ENCODE results near the gene NDOR1. TPM values are rescaled to one million over a fixed set of nuclear protein-coding genes. Genes with fewer than 3 reads are reported as not detected.

The NDOR1 gene
- polyA plus RNA-seq, 3 donors = 4.4 to 26.9 (median 5.2) TPM

DNA sequence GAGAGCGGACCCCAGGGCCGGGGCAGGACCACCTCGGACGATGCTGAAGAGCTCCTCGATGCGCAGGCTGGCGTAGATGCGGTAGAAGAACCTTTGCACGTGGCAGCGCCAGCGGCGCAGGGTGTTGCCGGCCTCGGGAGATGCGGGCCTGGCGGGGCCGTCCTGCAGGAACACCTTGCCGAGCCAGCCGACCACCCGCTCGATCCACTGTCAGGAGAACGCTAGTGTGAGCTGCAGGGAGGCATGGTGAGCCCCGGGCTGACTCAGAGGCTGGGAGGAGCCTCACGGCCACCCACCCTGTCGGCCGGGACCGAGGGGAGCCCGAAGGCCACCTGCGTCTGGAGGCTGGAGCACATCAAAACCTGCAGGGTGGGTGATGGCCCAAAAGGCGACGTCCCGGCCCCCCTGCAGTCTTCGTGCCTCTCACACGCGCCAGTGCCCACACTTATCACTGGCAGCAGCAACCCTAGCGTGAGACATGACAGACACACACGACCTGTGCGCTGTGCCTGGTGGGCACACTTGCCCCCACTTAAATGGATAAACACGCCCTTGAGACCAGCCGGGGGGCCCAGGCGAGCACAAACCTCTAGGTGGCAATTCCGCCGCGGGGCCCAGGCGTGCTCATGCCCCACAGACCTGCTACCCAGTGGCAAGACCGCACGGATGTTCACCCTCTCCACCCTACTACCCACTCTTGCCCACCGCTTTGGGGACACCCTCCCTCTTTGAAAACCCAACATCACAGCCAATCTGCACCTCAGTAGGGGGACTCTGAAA lies 20.4 kb upstream of the NDOR1 start:
- no peak overlapping the region for H3K4me2 ChIP-seq (replicated peaks; ENCODE audit: extremely low read depth, low read length, poor library complexity, severe bottlenecking)
- H3K9ac ChIP-seq (ENCODE audit: insufficient read depth, low read length, poor library complexity, severe bottlenecking) = no peak overlapping the region
- TF ChIP-seq, protein P1, sequence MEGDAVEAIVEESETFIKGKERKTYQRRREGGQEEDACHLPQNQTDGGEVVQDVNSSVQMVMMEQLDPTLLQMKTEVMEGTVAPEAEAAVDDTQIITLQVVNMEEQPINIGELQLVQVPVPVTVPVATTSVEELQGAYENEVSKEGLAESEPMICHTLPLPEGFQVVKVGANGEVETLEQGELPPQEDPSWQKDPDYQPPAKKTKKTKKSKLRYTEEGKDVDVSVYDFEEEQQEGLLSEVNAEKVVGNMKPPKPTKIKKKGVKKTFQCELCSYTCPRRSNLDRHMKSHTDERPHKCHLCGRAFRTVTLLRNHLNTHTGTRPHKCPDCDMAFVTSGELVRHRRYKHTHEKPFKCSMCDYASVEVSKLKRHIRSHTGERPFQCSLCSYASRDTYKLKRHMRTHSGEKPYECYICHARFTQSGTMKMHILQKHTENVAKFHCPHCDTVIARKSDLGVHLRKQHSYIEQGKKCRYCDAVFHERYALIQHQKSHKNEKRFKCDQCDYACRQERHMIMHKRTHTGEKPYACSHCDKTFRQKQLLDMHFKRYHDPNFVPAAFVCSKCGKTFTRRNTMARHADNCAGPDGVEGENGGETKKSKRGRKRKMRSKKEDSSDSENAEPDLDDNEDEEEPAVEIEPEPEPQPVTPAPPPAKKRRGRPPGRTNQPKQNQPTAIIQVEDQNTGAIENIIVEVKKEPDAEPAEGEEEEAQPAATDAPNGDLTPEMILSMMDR (IDR thresholded peaks at IDR 0.05) = no peak
- no peak overlapping the region for H2AFZ ChIP-seq (ENCODE audit: insufficient read depth, low read depth, low read length, poor library complexity, severe bottlenecking)
- no peak overlapping the region for H3K27ac Mint-ChIP-seq
- H3K27me3 Mint-ChIP-seq (ENCODE audit: low read depth in 3 of 3) = peaks cover 0 to 1% (median 0%) of the 10 kb centered on the region in 3 donors
- no peak overlapping the region for H3K4me3 Mint-ChIP-seq
- peaks cover 47 to 76% of the 10 kb centered on the region in 2 donors for H3K36me3 Mint-ChIP-seq
- H3K4me3 ChIP-seq (replicated peaks in 1 of 3; ENCODE audit: low read depth in 2 of 3, low read length in 3 of 3) = no peak overlapping the region
- no peaks in the 10 kb centered on the region for H3K9me3 Mint-ChIP-seq
- no peak overlapping the region for H3K27ac ChIP-seq (ENCODE audit: low read depth in 1 of 2, low read length in 2 of 2)
- H3K27me3 ChIP-seq (ENCODE audit: control insufficient read depth in 2 of 2, insufficient read depth in 2 of 2, low read length in 2 of 2) = no peaks in the 10 kb centered on the region
- 97% methylated on average over 44 of the region's 48 CpGs for WGBS (ENCODE audit: insufficient coverage)
- H3K79me2 ChIP-seq (ENCODE audit: insufficient read depth, low read length) = peaks cover 36% of the 10 kb centered on the region
- H3K4me1 ChIP-seq (ENCODE audit: control insufficient read depth in 1 of 2, insufficient read depth in 2 of 2, low read length in 2 of 2) = peaks cover 26 to 34% of the 10 kb centered on the region in 2 donors
- no peaks in the 10 kb centered on the region for H3K9me3 ChIP-seq (replicated peaks in 1 of 2; ENCODE audit: control insufficient read depth in 1 of 2, insufficient read depth in 1 of 2, low read length in 2 of 2)
- peaks cover 27% of the 10 kb centered on the region for H3K4me1 Mint-ChIP-seq
- H3K36me3 ChIP-seq (replicated peaks in 1 of 2; ENCODE audit: control insufficient read depth in 1 of 2, insufficient read depth in 2 of 2, low read length in 2 of 2) = peaks cover 67 to 70% of the 10 kb centered on the region in 2 donors
- H4K20me1 ChIP-seq (ENCODE audit: insufficient read depth, low read length) = peaks cover 12% of the 10 kb centered on the region
- intact Hi-C loops (cut with micrococcal nuclease) = loop anchor here (5.0 kb wide), 2 partner anchors 52 to 68 kb away; no protein-coding TSS in a partner anchor
- DNase-seq = no peak

DNA sequence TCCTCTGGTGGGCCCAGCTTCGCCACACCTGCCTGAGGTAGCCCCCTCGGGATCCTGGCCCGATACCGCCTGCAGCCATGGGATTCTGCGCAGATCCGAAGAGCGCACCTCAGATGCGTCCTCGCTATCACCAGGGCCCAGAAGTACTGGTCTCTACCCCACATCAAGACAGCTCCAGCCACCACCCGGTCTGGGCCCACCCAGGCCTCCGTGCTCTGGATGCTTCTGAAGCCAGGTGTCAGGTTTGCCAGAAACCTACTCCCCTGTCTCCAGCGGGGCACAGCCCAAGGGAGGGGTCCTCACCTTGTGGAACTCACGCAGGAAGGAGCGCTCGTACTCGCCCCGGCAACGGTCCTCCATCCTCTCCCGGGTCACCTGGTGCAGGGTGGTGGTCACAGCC lies 19.6 kb upstream of the NDOR1 start:
- Mint-ChIP-seq H3K4me3 (no peak overlapping the region), H3K27me3 (ENCODE audit: low read depth in 3 of 3) (no peaks in the 10 kb centered on the region), H3K27ac (peak overlapping the region in 1 of 7 donors; percentile 12), H3K36me3 (peaks cover 48 to 77% of the 10 kb centered on the region in 2 donors), H3K9me3 (peaks cover 0 to 2% (median 0%) of the 10 kb centered on the region in 7 donors), H3K4me1 (peaks cover 32% of the 10 kb centered on the region)
- intact Hi-C loops (cut with micrococcal nuclease) = loop anchor here in 1 of 2 donors (5.0 kb wide), 1 partner anchor 51 kb away; no protein-coding TSS in a partner anchor
- H3K79me2 ChIP-seq (ENCODE audit: insufficient read depth, low read length) = peaks cover 44% of the 10 kb centered on the region
- no peak overlapping the region for H2AFZ ChIP-seq (ENCODE audit: insufficient read depth, low read depth, low read length, poor library complexity, severe bottlenecking)
- no peaks in the 10 kb centered on the region for H3K9me3 ChIP-seq (replicated peaks in 1 of 2; ENCODE audit: control insufficient read depth in 1 of 2, insufficient read depth in 1 of 2, low read length in 2 of 2)
- H3K9ac ChIP-seq (ENCODE audit: insufficient read depth, low read length, poor library complexity, severe bottlenecking) = no peak overlapping the region
- TF ChIP-seq, protein P1 (IDR thresholded peaks at IDR 0.05) = no peak
- H3K4me3 ChIP-seq (replicated peaks in 1 of 3; ENCODE audit: low read depth in 2 of 3, low read length in 3 of 3) = no peak overlapping the region
- H3K27ac ChIP-seq (ENCODE audit: low read depth in 1 of 2, low read length in 2 of 2) = no peak overlapping the region
- H4K20me1 ChIP-seq (ENCODE audit: insufficient read depth, low read length) = peaks cover 21% of the 10 kb centered on the region
- no peak for DNase-seq
- no peaks in the 10 kb centered on the region for H3K27me3 ChIP-seq (ENCODE audit: control insufficient read depth in 2 of 2, insufficient read depth in 2 of 2, low read length in 2 of 2)
- peaks cover 66 to 67% of the 10 kb centered on the region in 2 donors for H3K36me3 ChIP-seq (replicated peaks in 1 of 2; ENCODE audit: control insufficient read depth in 1 of 2, insufficient read depth in 2 of 2, low read length in 2 of 2)
- H3K4me2 ChIP-seq (replicated peaks; ENCODE audit: extremely low read depth, low read length, poor library complexity, severe bottlenecking) = no peak overlapping the region
- WGBS (ENCODE audit: insufficient coverage) = 98% methylated on average over 16 of the region's 19 CpGs
- H3K4me1 ChIP-seq (ENCODE audit: control insufficient read depth in 1 of 2, insufficient read depth in 2 of 2, low read length in 2 of 2) = peaks cover 28 to 39% of the 10 kb centered on the region in 2 donors

All from CD14-positive monocyte (primary cell).